H1 (cell line): Measurements from ENCODE around the gene STIM1. TPM values are rescaled to one million over a fixed set of nuclear protein-coding genes. Genes with fewer than 3 reads are reported as not detected.

Experiments used
- SRF ChIP-seq: IDR thresholded peaks from 2 replicates; pipeline ENCODE4 v1.6.1; 2011; ENCODE audit warnings: mild to moderate bottlenecking, low read depth, low read length, moderate library complexity
- polyA plus RNA-seq, 7 experiments: library from polyadenylated mRNA; depleted of rRNA in 3 of 7; stranded (reverse) in 5 of 7; unstranded in 2 of 7; fragments of >200 nt in 5 of 7; fragments of 200-250 nt in 2 of 7; gene quantifications; 1 replicate in 5 of 7; 2 replicates in 1 of 7; 4 replicates in 1 of 7; pipeline versions ENCODE4 v1.2.1 to v1.2.3, GENCODE V29; 2011 to 2013; ENCODE audit warnings: missing spikeins in 2 of 7, mixed read lengths in 2 of 7
- total RNA-seq: library from RNA; stranded (reverse); fragmentation: NEBNext Ultra II Directional; extraction: Animal tissue kit (Norgen Biotek cat#: 25700); gene quantifications from 2 replicates; pipeline ENCODE4 v1.2.1, GENCODE V29; 2021
- TF ChIP-seq, protein P1 (sequence below), 3 experiments: IDR thresholded peaks; 1 replicate in 2 of 3; 2 replicates in 1 of 3; pipeline versions ENCODE4 v1.5.1 to v1.6.1; 2011; ENCODE audit warnings: low read length in 3 of 3, mild to moderate bottlenecking in 3 of 3, inconsistent platforms in 2 of 3, low read depth in 1 of 3, moderate library complexity in 1 of 3; ENCODE audit not compliant: insufficient read depth in 1 of 3; ENCODE audit errors: control extremely low read depth in 1 of 3

STIM1 gene
- total and polyA plus RNA-seq, 2 of the 8 experiments (the other 6 are each of a cell fraction or from before 2014, with no cell fraction given) = 11.1 to 12.2 TPM

DNA sequence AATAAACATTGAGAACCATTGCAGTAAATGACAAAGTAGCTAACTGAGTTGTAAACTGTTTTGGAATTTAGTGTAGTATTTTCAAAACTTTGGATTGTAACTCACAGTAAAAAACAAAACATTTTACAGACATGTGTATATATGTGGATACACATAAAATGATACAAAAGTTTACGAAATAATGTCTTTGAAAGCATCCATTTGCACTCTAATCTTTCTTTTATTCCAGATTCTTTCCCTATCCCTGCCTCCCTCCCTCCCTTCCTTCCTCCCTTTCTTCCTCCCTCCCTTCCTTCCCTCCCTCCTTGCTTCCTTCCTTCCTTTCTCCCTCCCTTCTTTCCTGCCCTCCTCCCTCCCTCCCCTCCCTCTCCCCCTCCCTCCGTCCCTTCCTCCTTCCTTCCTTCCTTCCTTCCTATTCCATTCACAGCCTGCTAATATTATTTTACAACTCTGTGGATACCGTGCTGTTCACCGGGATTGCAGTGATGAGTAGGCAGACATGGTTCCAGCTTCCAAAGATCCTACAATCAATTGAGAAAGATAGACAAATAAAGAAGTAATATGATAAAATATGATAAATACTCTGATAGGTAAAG is 242.7 kb downstream of the STIM1 start (continued):
- TF ChIP-seq, protein P1, sequence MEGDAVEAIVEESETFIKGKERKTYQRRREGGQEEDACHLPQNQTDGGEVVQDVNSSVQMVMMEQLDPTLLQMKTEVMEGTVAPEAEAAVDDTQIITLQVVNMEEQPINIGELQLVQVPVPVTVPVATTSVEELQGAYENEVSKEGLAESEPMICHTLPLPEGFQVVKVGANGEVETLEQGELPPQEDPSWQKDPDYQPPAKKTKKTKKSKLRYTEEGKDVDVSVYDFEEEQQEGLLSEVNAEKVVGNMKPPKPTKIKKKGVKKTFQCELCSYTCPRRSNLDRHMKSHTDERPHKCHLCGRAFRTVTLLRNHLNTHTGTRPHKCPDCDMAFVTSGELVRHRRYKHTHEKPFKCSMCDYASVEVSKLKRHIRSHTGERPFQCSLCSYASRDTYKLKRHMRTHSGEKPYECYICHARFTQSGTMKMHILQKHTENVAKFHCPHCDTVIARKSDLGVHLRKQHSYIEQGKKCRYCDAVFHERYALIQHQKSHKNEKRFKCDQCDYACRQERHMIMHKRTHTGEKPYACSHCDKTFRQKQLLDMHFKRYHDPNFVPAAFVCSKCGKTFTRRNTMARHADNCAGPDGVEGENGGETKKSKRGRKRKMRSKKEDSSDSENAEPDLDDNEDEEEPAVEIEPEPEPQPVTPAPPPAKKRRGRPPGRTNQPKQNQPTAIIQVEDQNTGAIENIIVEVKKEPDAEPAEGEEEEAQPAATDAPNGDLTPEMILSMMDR (IDR thresholded peaks at IDR 0.05; ENCODE audit: control extremely low read depth in 1 of 3, insufficient read depth in 1 of 3, low read depth in 1 of 3, low read length in 3 of 3) = no peak
- no peak for TF ChIP-seq SRF
